Subcutaneous adipose tissue (tissue), 4 donors: ENCODE results near the gene DDX24. TPM values are rescaled to one million over a fixed set of nuclear protein-coding genes. Genes with fewer than 3 reads are reported as not detected.

ENCODE experiments used
- CTCF ChIP-seq: fragments of 450-650 bp; IDR thresholded peaks from one replicate; pipeline ENCODE4 v1.5.1; 2016; ENCODE audit warnings: low read depth, mild to moderate bottlenecking, control low read depth, antibody characterized with exemption, moderate library complexity
- total RNA-seq, 4 donors: library from RNA; depleted of rRNA; stranded (reverse); fragments of >200 nt; gene quantifications; one replicate each; pipeline ENCODE4 v1.1.0, GENCODE V29; 2016

The DDX24 gene
- total RNA-seq, 4 donors from 2014 or later: 119 to 133 (median 126) TPM

GRCh38 chr14:94125659-94126418, 44.8 kb upstream of the DDX24 start:
- no peak for TF ChIP-seq CTCF

DNA sequence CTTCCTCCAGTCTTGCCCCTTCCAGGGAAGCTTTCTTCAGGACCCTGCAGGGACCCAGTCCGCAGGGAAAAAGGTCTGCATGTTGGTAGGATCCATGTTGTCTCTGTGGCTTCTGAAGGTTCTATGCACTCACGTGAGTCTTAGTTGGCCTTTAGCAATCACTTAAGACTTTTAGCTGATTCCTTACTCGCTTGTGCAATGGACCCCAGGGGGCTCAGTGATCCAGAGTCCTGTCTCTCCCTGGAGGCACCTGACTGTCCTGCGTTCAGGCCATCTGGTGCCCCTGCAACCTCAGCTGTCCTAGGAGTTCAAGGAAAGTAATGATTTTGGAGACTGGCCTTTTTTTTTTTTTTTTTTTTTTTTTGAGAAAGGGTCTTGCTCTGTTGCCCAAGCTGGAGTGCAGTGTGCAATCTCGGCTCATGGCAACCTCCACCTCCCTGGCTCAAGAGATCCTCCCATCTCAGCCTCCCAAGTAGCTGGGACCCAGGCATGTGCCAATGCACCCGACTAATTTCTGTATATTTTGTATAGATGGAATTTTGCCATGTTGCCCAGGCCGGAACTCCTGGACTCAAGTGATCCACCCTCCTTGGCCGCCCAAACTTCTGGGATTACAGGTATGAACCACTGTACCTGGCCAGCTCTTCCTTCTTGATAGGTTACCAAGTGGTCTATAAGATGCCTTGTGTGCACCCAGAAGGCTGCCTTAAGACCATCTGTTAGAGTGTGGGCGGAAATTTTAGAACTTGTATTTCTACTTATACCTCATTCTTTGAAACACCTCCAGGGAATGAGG, 43.8 kb upstream of the DDX24 start:
- no peak for TF ChIP-seq CTCF

DNA sequence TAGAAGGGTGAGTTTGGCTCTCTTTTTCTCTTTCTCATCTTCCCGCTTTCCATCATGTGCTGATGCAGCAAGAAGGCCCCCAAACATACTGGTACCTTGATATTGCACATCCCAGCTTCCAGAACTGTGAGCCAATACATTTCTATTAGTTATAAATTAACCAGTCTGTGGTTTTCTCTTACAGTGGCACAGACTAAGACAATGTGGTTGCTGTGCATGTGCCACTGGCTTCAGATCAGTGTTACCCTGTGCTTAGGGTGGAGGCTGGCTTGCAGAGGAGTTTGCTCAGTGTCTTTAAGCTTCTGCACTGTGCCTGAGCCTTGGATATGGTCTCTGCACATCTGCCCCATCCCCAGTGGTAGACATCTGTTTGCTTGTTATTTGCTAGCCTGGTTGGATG, 42.9 kb upstream of the DDX24 start:
- TF ChIP-seq CTCF: no peak

- no peak for TF ChIP-seq CTCF
Observed at GRCh38 chr14:94123296-94123695, 42.3 kb upstream of the DDX24 start.

- TF ChIP-seq CTCF: no peak
Observed at GRCh38 chr14:94122438-94122837, 41.4 kb upstream of the DDX24 start.

DNA sequence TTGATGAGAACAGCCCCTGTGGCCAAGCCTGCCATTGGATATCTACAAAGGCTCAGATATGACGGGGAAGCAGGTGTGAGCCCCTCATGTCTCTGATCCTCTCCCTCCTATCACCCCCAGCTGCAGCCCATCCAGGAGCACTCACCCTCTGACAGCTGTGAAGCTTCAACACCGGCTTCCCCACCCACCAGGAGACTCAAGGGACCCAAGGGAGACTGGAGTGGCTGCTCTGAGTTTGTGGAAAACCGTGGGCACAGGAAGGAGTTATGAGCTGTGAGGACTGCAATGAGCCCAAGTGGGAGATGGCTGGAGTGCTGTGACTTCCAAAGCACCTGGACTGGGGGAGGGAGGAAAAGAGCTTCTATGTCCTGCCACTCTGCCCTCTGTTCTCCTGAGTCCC, 40.5 kb upstream of the DDX24 start:
- TF ChIP-seq CTCF: no peak

- no peak for TF ChIP-seq CTCF
Observed at GRCh38 chr14:94120667-94121340, 39.8 kb upstream of the DDX24 start.
